ENCODE data around the gene MAP3K13.

DNA sequence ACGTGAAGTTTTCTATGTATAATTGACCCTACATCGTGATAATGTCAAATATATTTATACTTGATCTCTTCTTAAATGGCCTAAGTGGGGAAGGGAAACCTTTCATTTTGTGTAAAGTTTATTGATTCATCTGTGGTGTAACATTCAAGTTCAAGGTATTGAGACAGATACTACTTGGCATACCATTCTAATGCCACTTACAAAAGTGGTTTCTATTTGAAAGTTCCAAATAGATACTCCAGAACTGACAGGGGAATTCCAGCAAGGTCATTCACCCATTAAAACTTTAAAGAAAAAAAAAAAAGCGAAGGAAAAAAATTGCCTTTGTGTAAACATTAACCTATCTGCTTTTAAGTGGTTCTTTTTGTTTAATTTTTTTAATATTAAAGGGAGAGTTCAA is 45.3 kb upstream of the MAP3K13 start:
- TF ChIP-seq, protein P1, sequence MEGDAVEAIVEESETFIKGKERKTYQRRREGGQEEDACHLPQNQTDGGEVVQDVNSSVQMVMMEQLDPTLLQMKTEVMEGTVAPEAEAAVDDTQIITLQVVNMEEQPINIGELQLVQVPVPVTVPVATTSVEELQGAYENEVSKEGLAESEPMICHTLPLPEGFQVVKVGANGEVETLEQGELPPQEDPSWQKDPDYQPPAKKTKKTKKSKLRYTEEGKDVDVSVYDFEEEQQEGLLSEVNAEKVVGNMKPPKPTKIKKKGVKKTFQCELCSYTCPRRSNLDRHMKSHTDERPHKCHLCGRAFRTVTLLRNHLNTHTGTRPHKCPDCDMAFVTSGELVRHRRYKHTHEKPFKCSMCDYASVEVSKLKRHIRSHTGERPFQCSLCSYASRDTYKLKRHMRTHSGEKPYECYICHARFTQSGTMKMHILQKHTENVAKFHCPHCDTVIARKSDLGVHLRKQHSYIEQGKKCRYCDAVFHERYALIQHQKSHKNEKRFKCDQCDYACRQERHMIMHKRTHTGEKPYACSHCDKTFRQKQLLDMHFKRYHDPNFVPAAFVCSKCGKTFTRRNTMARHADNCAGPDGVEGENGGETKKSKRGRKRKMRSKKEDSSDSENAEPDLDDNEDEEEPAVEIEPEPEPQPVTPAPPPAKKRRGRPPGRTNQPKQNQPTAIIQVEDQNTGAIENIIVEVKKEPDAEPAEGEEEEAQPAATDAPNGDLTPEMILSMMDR (IDR thresholded peaks at IDR 0.05; ENCODE audit: low read depth, low read length, poor library complexity, severe bottlenecking) = no peak
- TF ChIP-seq EZH2phosphoT487 (IDR thresholded peaks at IDR 0.05; ENCODE audit: borderline replicate concordance, low read length) = no peak

Data from DOHH2 (cell line).